ENCODE measurements around the gene APBB2. TPM values are rescaled to one million over a fixed set of nuclear protein-coding genes. Genes with fewer than 3 reads are reported as not detected.

APBB2 gene
- total RNA-seq, 1 donor from 2014 or later, result 23.5 TPM

GRCh38 chr4:41015016-41015675 lies 199.2 kb downstream of the APBB2 start:
- Histone ChIP-seq H3K27ac (replicated peaks) (no peak overlapping the region), H3K36me3 (peaks cover 11% of the 10 kb centered on the region), H3K4me3 (no peak overlapping the region), H3K4me1 (peaks cover 26% of the 10 kb centered on the region), H3K27me3 (ENCODE audit: low read depth) (no peaks in the 10 kb centered on the region), H3K9me3 (replicated peaks) (no peaks in the 10 kb centered on the region)
- TF ChIP-seq, protein P1, sequence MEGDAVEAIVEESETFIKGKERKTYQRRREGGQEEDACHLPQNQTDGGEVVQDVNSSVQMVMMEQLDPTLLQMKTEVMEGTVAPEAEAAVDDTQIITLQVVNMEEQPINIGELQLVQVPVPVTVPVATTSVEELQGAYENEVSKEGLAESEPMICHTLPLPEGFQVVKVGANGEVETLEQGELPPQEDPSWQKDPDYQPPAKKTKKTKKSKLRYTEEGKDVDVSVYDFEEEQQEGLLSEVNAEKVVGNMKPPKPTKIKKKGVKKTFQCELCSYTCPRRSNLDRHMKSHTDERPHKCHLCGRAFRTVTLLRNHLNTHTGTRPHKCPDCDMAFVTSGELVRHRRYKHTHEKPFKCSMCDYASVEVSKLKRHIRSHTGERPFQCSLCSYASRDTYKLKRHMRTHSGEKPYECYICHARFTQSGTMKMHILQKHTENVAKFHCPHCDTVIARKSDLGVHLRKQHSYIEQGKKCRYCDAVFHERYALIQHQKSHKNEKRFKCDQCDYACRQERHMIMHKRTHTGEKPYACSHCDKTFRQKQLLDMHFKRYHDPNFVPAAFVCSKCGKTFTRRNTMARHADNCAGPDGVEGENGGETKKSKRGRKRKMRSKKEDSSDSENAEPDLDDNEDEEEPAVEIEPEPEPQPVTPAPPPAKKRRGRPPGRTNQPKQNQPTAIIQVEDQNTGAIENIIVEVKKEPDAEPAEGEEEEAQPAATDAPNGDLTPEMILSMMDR (IDR thresholded peaks at IDR 0.05; ENCODE audit: borderline replicate concordance), result no peak
- no peak for DNase-seq
- intact Hi-C loops (cut with micrococcal nuclease), result no loop called here

GRCh38 chr4:41014158-41014557 lies 200.2 kb downstream of the APBB2 start:
- H3K36me3 ChIP-seq, result peaks cover 11% of the 10 kb centered on the region
- no peaks in the 10 kb centered on the region for H3K9me3 ChIP-seq (replicated peaks)
- H3K4me3 ChIP-seq, result no peak overlapping the region
- DNase-seq, result no peak
- no peak overlapping the region for H3K27ac ChIP-seq (replicated peaks)
- peaks cover 16% of the 10 kb centered on the region for H3K4me1 ChIP-seq
- TF ChIP-seq, protein P1 (IDR thresholded peaks at IDR 0.05; ENCODE audit: borderline replicate concordance), result no peak
- H3K27me3 ChIP-seq (ENCODE audit: low read depth), result no peaks in the 10 kb centered on the region
- intact Hi-C loops (cut with micrococcal nuclease), result no loop called here

- no peaks in the 10 kb centered on the region for H3K27me3 ChIP-seq (ENCODE audit: low read depth)
- intact Hi-C loops (cut with micrococcal nuclease), result no loop called here
- H3K36me3 ChIP-seq, result peaks cover 11% of the 10 kb centered on the region
- H3K9me3 ChIP-seq (replicated peaks), result no peaks in the 10 kb centered on the region
- H3K4me3 ChIP-seq, result peak overlapping the region; percentile 4
- H3K4me1 ChIP-seq, result peaks cover 14% of the 10 kb centered on the region
- TF ChIP-seq, protein P1 (IDR thresholded peaks at IDR 0.05; ENCODE audit: borderline replicate concordance), result no peak
- no peak for DNase-seq
- H3K27ac ChIP-seq (replicated peaks), result no peak overlapping the region
Measured at GRCh38 chr4:41013746-41014145, 200.6 kb downstream of the APBB2 start.

DNA sequence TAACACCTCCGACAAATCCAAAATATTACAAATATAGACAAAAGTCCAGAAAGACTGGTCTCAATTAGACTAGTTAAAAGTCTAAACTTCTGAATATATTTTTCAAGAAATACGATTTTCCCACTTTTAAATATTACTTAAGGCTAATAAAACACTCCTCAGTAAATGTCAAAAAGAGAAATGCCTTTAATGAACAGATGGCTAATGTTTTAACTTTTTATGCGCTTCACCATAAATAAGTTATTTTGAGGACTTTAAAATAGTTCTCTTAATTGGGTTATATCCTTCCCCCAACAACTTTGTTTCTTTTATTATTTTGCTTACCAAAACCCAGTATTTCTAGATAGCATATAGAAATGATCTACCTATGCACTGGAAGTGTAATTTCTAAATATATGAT lies 201.4 kb downstream of the APBB2 start:
- TF ChIP-seq, protein P1 (IDR thresholded peaks at IDR 0.05; ENCODE audit: borderline replicate concordance), result no peak
- Histone ChIP-seq H3K36me3 (peaks cover 11% of the 10 kb centered on the region), H3K9me3 (replicated peaks) (no peaks in the 10 kb centered on the region), H3K4me3 (no peak overlapping the region), H3K27ac (replicated peaks) (no peak overlapping the region), H3K4me1 (peaks cover 14% of the 10 kb centered on the region), H3K27me3 (ENCODE audit: low read depth) (no peaks in the 10 kb centered on the region)
- intact Hi-C loops (cut with micrococcal nuclease), result no loop called here
- DNase-seq, result no peak

GRCh38 chr4:41012293-41012692 lies 202.0 kb downstream of the APBB2 start:
- intact Hi-C loops (cut with micrococcal nuclease), result no loop called here
- H3K36me3 ChIP-seq, result peaks cover 11% of the 10 kb centered on the region
- H3K4me1 ChIP-seq, result peaks cover 14% of the 10 kb centered on the region
- TF ChIP-seq, protein P1 (IDR thresholded peaks at IDR 0.05; ENCODE audit: borderline replicate concordance), result no peak
- no peak overlapping the region for H3K4me3 ChIP-seq
- H3K9me3 ChIP-seq (replicated peaks), result peaks cover 3% of the 10 kb centered on the region
- no peak for DNase-seq
- no peaks in the 10 kb centered on the region for H3K27me3 ChIP-seq (ENCODE audit: low read depth)
- H3K27ac ChIP-seq (replicated peaks), result no peak overlapping the region

Measured in left ventricle myocardium inferior (tissue), 1 donor.